Activated naive CD8-positive, alpha-beta T cell treated with anti-CD3 and anti-CD28 coated beads for 36 hours (primary cell): Measurements from ENCODE around the gene AGTR1. TPM values are rescaled to one million over a fixed set of nuclear protein-coding genes. Genes with fewer than 3 reads are reported as not detected.

ENCODE experiments used
- DNase-seq: peaks from one replicate; pipeline ENCODE4 v3.0.0; 2021
- H3K27ac Mint-ChIP-seq: one replicate; pipeline ENCODE4 v1.8.0; 2022; ENCODE audit warnings: mild to moderate bottlenecking, moderate library complexity, mixed read lengths
- H3K27me3 Mint-ChIP-seq: one replicate; pipeline ENCODE4 v1.8.0; 2022; ENCODE audit warnings: mild to moderate bottlenecking, mixed read lengths
- H3K36me3 Mint-ChIP-seq: one replicate; pipeline ENCODE4 v1.8.0; 2021; ENCODE audit warnings: mild to moderate bottlenecking, mixed read lengths
- H3K4me1 Mint-ChIP-seq: one replicate; pipeline ENCODE4 v1.8.0; 2021; ENCODE audit warnings: mixed read lengths
- H3K4me3 Mint-ChIP-seq: one replicate; pipeline ENCODE4 v1.8.0; 2022; ENCODE audit warnings: mild to moderate bottlenecking, moderate library complexity, mixed read lengths
- H3K9me3 Mint-ChIP-seq: one replicate; pipeline ENCODE4 v1.8.0; 2022; ENCODE audit warnings: mixed read lengths
- total RNA-seq, 2 experiments: library from RNA; stranded (reverse); gene quantifications; one replicate each; pipeline ENCODE4 v1.2.3, GENCODE V29; 2021

Gene AGTR1
- total RNA-seq, 2 experiments from 2014 or later, result not detected

DNA sequence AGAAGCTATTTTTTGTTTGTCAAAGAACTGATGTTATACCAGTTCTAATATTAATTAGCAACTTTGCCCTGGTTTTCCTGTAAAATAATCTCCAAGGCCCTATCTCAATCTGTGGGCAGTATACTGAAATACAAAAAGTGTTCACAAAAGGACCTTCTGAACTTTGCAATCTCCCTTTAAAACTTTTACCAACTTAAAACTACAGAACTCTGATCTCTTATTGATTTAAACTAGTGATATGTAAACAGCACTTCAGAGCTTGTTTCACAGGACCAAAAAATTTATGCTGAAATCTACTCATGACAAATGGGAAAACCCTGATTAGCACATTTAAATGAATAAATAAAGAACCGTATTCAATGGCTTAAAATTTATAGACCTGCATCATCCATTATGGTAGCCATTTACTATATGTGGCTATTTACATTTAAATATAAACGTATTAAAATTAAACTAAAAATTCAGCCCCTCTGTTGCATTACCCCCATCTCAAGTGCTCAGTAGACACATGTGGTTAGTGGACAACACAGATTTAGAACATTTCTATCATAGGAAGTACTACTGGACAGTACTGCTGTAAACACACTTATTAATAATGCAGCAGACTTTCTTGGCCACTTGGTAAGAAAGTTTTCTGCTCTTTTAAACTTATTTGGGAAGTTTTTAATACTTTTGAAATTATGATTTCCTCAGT, 12.0 kb downstream of the AGTR1 start:
- Mint-ChIP-seq H3K4me3 (no peak overlapping the region), H3K36me3 (no peaks in the 10 kb centered on the region), H3K4me1 (no peaks in the 10 kb centered on the region), H3K27ac (no peak overlapping the region), H3K27me3 (peaks cover 4% of the 10 kb centered on the region), H3K9me3 (peaks cover 1% of the 10 kb centered on the region)
- no peak for DNase-seq

DNA sequence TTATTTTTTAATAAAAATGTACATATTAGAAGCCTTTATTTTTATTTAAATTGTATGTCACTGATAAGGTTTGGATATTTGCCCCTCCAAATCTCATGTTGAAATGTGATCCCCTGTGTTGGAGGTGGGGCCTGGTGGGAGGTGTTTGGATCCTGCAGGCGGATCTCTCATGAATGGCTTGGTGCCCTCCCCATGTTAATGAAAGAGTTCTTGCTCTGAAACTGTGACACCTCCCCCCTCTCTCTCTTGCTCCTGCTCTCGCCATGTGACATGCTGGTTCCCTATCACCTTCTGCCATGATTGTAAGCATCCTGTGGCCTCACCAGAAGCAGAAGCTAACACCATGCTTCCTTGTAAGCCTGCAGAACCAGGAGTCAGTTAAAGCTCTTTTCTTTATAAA, 13.0 kb downstream of the AGTR1 start:
- peaks cover 1% of the 10 kb centered on the region for H3K9me3 Mint-ChIP-seq
- H3K27me3 Mint-ChIP-seq, result peaks cover 4% of the 10 kb centered on the region
- H3K4me3 Mint-ChIP-seq, result no peak overlapping the region
- no peaks in the 10 kb centered on the region for H3K4me1 Mint-ChIP-seq
- no peak for DNase-seq
- no peaks in the 10 kb centered on the region for H3K36me3 Mint-ChIP-seq
- H3K27ac Mint-ChIP-seq, result no peak overlapping the region

DNA sequence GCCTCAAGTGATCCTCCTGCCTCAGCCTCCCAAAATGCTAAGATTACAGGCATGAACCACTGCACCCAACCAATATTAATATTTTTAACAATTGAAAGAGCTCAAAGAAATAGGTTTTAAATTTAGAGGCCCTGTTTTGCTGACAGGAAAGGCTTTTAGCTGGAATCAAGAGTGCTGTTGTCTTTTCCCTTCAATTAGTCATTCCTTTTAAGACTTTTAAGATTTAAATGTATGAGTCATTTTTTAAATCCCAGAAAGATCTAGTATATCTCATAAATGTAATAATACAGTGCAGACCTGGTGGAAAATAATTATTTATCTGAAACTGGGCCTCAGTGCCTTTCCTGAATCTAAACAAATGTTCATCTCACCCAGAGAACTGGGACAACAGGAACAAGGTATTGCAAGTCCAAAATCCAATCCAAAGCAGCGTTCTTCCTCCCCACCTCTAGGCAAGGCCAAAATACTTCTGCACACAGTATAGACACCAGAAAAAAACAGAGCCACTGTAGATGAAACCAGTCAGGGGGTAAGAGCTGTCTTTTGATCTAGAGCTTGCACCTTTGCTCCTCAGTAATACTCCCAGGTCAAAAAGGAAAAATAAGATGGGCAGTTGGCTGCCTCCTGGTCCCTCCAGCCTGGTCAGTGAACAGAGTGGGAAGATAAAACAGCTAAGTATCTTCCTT, 14.4 kb downstream of the AGTR1 start:
- peaks cover 1% of the 10 kb centered on the region for H3K9me3 Mint-ChIP-seq

DNA sequence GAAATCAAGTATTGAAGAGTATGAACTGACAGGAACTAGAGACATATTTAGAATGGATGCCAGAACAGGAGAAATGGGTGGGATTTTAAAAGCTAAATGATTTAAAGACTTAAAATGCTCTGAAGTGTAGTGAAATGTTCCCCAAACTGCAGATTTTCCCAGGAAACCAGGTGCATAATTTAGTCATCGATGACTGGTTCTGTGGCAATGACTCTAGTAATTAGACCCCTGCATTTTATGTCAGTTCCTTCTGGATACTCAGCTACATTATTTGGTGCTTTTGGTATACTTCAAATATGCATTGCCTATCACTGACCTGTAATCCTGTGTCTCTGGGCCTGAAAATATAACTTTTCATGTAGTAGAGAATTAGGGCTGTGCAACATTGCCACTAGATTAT, 16.8 kb downstream of the AGTR1 start:
- Mint-ChIP-seq H3K9me3 (no peaks in the 10 kb centered on the region), H3K4me3 (no peak overlapping the region), H3K27ac (no peak overlapping the region), H3K4me1 (no peaks in the 10 kb centered on the region), H3K27me3 (no peaks in the 10 kb centered on the region), H3K36me3 (no peaks in the 10 kb centered on the region)
- no peak for DNase-seq

More for the DNA sequence above, 14.4 kb downstream of the AGTR1 start:
- H3K4me3 Mint-ChIP-seq, result no peak overlapping the region
- H3K36me3 Mint-ChIP-seq, result no peaks in the 10 kb centered on the region
- H3K27me3 Mint-ChIP-seq, result peaks cover 4% of the 10 kb centered on the region
- no peaks in the 10 kb centered on the region for H3K4me1 Mint-ChIP-seq
- H3K27ac Mint-ChIP-seq, result no peak overlapping the region
- DNase-seq, result no peak

DNA sequence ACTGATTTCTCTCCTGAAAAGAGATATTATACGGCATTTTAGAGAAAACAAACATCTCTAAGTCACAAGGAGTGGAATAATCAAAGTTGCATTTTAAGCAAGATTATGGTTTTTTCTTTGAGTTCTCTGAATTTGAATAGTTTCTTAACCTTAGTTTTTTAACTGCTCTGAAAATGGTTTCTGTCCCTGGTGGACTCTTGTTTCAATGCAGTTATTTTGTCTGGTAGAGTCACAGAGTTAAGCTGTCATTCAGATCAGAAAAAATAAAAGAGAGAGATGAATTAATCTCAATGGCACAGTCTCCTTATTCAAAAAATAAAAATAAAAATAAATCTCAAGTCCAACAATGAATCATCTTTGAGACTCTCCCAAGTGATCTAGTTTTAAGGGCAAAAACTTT, 19.0 kb downstream of the AGTR1 start:
- Mint-ChIP-seq H3K9me3 (no peaks in the 10 kb centered on the region), H3K27me3 (no peaks in the 10 kb centered on the region), H3K4me1 (no peaks in the 10 kb centered on the region), H3K36me3 (no peaks in the 10 kb centered on the region), H3K4me3 (no peak overlapping the region), H3K27ac (no peak overlapping the region)
- DNase-seq, result no peak

DNA sequence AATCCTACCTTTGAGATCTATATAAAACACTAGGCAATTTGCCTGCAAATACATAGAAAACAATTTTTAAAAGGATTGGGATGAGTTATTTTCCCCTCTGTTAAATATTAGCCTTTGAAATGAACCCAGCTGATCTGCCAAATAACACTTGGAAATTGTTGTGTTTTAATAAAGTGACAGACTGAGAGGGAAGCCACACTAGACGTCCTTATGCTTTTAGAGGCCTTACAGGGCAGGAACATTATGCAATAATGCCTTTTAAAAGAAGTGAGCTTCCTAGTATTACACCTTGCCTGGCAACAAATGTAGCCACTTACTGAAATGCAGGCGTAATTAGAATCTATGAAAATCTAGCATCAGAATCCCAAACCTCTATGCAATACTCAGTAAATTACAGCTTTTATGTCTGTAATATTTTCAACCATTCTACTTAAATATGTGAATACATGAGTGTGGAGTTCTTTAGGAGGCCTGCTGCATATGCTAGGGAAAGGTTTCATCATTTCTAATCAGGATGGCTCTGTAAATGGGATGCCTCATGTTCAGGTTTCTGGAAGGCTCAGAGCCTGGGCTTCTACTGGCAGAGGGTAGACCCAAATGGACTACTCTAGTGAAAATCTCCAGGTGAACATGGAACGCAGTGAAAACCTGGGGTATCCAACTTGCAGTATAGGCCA, 20.3 kb downstream of the AGTR1 start:
- Mint-ChIP-seq H3K27ac (no peak overlapping the region), H3K9me3 (no peaks in the 10 kb centered on the region), H3K27me3 (no peaks in the 10 kb centered on the region), H3K36me3 (no peaks in the 10 kb centered on the region), H3K4me1 (no peaks in the 10 kb centered on the region), H3K4me3 (no peak overlapping the region)
- DNase-seq, result no peak

DNA sequence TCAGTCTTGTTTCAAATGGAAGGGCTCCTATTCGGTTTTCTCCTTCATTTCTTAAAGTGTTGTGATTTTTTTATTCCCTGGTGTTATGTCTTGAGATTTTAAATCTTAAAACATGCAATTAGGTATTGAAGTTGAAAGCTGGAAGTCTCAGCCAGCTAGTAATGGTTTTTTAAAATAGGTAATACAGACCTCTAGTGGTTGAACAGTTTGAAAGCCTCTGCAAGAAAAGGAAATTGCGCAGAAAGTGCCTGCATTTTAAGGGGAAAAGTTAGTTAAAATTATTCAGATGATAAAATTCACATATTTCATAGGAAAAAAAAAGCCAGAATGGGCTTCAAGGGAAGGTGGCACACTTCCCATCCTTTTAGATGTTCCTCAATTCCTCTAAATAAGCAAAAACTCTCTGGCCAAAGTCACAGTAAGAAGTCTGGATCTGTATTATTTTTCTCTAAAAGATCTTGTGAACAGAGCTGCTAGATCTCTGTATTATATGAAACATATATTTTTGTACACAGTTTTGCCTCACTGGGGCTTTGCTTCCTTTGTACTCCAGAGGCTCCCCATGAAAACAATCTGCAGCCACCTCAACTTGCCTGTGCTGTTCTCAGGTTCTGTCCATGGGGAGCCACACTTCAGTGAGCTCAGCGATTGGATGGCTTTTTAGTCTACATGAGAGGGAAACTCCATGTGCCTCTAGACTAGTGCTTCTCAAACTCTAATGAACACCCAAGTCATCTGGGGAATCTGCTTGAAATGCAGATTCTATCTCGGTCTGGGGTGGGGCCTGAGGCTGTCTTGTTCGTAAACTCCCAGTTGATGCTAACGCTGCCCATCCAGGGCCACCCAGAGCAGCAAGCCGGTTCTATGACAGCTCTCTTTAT, 21.5 kb downstream of the AGTR1 start:
- H3K36me3 Mint-ChIP-seq, result no peaks in the 10 kb centered on the region
- no peaks in the 10 kb centered on the region for H3K4me1 Mint-ChIP-seq
- H3K9me3 Mint-ChIP-seq, result no peaks in the 10 kb centered on the region
- no peak for DNase-seq
- no peak overlapping the region for H3K4me3 Mint-ChIP-seq
- no peak overlapping the region for H3K27ac Mint-ChIP-seq
- no peaks in the 10 kb centered on the region for H3K27me3 Mint-ChIP-seq

DNA sequence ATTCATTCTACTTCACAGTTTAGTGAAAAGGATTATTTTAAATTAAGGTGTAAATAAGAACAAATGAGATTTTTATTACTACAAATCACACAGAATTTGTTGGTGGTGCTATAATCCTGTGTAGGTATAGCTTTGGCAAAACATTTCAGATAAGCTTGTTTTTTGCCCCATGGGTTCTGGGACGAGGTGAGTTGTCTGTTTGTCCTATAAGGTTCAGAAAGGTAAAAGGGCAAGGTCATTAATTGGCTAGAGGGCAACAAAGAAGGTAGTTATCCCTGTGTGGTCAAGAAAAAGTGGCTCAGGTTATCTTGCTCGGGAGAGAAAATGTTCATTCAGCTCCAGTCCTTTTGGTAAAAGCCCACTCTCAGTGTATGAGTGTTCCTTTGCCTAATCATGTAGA, 23.2 kb downstream of the AGTR1 start:
- Mint-ChIP-seq H3K27me3 (no peaks in the 10 kb centered on the region), H3K9me3 (no peaks in the 10 kb centered on the region), H3K36me3 (no peaks in the 10 kb centered on the region), H3K4me3 (no peak overlapping the region), H3K4me1 (no peaks in the 10 kb centered on the region), H3K27ac (no peak overlapping the region)
- DNase-seq, result no peak

DNA sequence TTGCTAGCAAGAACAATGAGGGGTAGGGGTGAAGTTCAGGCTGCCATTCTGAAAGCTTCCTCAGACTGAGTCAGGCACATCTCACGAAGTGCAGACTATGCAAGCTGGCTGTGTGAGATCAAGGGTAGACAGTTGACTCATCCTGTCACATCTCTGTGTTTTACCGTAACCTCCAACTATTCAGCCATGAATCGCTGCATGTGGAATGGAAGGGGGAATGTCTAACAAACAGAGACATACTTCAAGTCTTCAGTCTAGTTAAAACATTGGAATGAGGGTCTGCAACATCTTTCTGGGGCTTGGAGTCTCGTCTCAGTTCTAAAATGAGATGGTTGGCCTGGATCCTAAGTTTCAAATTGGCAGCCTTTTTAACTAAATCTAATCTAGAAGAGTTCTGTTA, 25.9 kb downstream of the AGTR1 start:
- H3K36me3 Mint-ChIP-seq, result no peaks in the 10 kb centered on the region
- H3K9me3 Mint-ChIP-seq, result no peaks in the 10 kb centered on the region
- H3K27ac Mint-ChIP-seq, result no peak overlapping the region
- H3K27me3 Mint-ChIP-seq, result peaks cover 3% of the 10 kb centered on the region
- H3K4me3 Mint-ChIP-seq, result no peak overlapping the region
- H3K4me1 Mint-ChIP-seq, result no peaks in the 10 kb centered on the region
- DNase-seq, result no peak

DNA sequence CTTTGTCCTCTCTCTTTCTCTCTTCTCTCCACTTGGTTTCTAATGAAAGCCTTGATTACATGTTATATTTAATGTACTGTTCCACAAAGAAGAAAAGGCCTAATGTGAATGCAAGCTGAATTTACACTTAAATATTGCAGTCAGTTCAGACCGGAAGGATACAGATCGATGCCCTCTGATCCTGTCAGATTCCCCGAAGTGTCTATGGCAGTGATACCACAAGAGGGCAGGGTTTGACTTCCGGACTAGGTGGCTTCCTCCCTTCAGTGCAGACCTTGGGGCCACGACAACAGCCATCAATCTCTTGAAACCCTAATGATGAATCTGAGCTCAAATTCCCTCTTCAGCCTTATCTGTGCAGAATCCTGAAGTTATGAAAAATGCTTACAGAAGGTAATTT, 29.5 kb downstream of the AGTR1 start:
- Mint-ChIP-seq H3K9me3 (no peaks in the 10 kb centered on the region), H3K4me3 (no peak overlapping the region), H3K4me1 (no peaks in the 10 kb centered on the region), H3K36me3 (no peaks in the 10 kb centered on the region), H3K27ac (no peak overlapping the region), H3K27me3 (peaks cover 3% of the 10 kb centered on the region)
- DNase-seq, result no peak

DNA sequence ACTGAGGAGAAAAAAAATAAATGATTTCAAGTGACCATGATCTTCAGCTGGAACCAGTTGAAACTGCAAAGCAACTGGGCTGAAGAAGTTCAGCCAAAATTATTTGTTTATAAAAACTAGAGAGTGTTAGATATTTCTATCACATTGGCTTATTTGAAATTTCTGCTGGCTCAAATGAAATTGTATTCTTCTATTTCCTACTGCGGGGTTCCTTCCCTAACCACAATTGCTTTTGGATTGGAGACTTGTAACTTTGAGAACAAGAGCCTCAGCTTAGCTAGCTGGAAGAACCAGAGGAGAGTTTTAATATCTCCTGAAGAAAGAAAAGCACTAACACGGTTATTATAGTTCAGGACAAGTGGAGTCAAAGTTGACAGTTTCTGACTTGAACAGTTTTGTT, 31.1 kb downstream of the AGTR1 start:
- H3K9me3 Mint-ChIP-seq, result no peaks in the 10 kb centered on the region
- H3K27me3 Mint-ChIP-seq, result peaks cover 3% of the 10 kb centered on the region
- DNase-seq, result no peak
- no peak overlapping the region for H3K4me3 Mint-ChIP-seq
- H3K36me3 Mint-ChIP-seq, result no peaks in the 10 kb centered on the region
- H3K27ac Mint-ChIP-seq, result no peak overlapping the region
- no peaks in the 10 kb centered on the region for H3K4me1 Mint-ChIP-seq

DNA sequence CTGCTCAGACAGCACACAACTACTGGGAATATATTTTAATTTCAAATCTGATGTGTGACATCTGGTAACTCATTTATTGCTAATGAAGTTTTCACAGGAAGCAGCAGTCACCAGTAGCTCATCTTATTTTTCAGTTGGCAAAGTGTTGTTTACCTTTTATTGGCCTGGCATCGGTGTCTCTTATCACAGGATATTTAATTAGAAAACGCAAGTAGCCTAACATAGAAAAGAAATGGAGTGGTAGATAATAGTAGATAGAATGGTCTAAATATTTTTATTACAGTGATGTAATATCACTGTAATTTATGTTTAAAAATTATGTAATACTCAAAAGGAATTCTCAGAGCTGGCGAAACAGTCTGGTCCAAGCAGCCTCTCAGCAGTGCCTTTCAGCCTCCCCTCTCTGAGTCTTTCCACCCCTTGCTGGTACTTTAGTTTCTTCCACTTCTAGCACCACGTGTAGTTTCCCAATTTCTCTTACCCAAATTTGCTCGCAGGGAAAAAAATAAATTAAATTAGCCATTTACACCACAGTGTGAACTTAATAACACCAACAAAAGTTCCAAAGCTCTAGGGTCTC, 31.9 kb downstream of the AGTR1 start:
- Mint-ChIP-seq H3K4me1 (no peaks in the 10 kb centered on the region), H3K9me3 (no peaks in the 10 kb centered on the region), H3K27ac (no peak overlapping the region), H3K4me3 (no peak overlapping the region), H3K27me3 (peaks cover 3% of the 10 kb centered on the region), H3K36me3 (no peaks in the 10 kb centered on the region)
- no peak for DNase-seq

DNA sequence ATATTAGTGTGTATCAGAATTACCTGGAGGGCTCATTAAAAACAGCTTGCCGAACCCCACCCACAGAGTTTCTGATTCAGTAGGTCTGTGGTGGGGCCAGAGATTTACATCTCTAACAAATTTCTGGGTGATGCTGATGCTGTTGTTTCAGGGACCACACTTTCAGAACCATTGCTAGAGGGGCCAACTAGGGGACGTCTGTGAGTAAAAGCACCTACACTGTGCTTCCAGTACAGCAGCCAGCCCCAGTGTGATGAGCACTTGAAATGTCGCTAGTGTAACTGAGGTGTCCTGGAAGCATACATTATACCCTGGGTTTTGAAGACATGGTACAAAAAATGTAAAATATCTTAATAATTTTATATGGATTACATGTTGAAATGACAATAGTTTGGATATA, 33.0 kb downstream of the AGTR1 start:
- Mint-ChIP-seq H3K9me3 (no peaks in the 10 kb centered on the region), H3K27me3 (peaks cover 3% of the 10 kb centered on the region), H3K27ac (no peak overlapping the region), H3K36me3 (no peaks in the 10 kb centered on the region), H3K4me3 (no peak overlapping the region), H3K4me1 (no peaks in the 10 kb centered on the region)
- no peak for DNase-seq

DNA sequence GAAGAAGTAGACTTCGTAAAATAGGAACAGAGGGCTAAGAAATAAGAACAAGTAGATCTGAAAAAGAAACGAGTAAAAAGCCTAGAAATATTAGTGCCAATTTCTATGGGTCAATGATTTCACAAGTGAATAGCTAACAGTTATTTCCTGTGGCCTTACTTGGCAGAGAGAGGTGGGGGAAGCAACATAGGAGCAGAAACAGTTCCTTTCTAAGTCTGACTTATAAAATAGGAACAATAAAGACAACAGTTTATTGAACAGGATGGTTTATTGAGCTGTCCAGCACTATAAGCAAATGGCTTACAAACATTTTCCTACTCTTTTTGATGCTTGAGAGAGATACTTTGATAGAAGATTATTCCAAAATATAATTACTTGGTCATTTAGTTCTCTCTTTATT, 37.9 kb downstream of the AGTR1 start:
- Mint-ChIP-seq H3K27ac (no peak overlapping the region), H3K36me3 (no peaks in the 10 kb centered on the region), H3K27me3 (no peaks in the 10 kb centered on the region), H3K4me1 (no peaks in the 10 kb centered on the region), H3K9me3 (no peaks in the 10 kb centered on the region), H3K4me3 (no peak overlapping the region)
- no peak for DNase-seq

DNA sequence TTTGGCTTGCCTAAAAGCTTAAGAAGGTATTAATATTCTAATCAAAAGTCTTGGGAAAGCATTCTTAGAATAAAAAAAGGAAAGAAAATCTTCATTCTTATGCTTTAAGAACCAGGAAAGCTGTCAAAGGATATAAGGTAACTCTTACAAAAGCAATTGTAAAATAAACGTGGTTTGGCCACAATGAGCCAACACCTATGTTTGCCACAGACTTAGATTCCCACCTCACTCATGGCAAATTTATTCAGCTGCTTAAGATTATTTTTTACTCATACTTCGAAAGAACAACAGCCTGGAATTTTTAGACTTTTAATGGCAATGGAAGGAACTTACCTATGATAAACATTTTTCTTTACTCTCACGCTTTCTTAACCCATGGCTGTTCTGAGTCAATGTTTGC, 38.4 kb downstream of the AGTR1 start:
- no peak overlapping the region for H3K27ac Mint-ChIP-seq
- H3K27me3 Mint-ChIP-seq, result no peaks in the 10 kb centered on the region
- no peak overlapping the region for H3K4me3 Mint-ChIP-seq
- DNase-seq, result no peak
- H3K4me1 Mint-ChIP-seq, result no peaks in the 10 kb centered on the region
- H3K36me3 Mint-ChIP-seq, result no peaks in the 10 kb centered on the region
- H3K9me3 Mint-ChIP-seq, result no peaks in the 10 kb centered on the region
